ENCODE results near the gene TAPBPL. TPM values are rescaled to one million over a fixed set of nuclear protein-coding genes. Genes with fewer than 3 reads are reported as not detected.
"Not testable (repeated sequence)": the region's sequence is repeated elsewhere in the genome, so short reads cannot be mapped to it uniquely, and the experiment has no call there.

TAPBPL gene
- total RNA-seq, 1 experiment from 2014 or later, result 10.9 TPM

- not testable (repeated sequence) for DNase-seq (ENCODE audit: low read depth)
Observed at GRCh38 chr12:6490673-6491072, 38.8 kb downstream of the TAPBPL start.

DNA sequence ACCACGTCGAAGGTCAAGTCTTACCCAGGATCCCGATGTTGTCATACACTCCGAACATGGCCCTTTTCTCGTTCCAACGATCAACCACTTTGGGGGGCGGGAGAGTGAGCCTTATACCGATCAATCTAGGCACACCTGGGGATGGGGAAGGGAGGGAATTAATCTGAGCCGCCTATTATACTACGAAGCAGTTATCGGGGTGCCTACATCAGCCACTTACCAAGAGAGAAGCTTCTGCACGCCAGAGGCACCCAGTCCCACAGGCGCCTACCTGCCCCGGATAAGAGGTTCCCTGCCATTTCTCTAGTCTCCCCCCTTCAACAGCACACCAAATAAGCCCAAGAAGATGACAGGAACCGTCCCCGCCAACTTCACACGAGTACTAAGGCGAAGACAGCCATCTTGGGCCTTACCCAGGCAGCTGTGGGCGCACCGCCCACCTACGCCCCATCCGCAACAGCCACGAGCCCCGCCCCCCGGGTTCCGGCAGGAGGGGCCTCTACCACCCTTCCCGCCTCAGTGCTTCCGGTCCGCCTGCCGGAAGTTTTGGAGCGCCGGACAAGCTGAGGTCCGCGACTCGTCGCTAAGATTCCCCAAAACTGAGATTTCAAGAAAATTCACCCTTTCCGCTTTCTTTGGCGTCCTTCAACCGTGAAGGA, 41.1 kb downstream of the TAPBPL start, which contains the start of gene MRPL51:
Gene MRPL51 (minus strand): TSS at position 425 of the 659 bp plus-strand sequence. CDS start 126 bp downstream, at position 299.
- peak; percentile 98 for DNase-seq (ENCODE audit: low read depth)

DNA sequence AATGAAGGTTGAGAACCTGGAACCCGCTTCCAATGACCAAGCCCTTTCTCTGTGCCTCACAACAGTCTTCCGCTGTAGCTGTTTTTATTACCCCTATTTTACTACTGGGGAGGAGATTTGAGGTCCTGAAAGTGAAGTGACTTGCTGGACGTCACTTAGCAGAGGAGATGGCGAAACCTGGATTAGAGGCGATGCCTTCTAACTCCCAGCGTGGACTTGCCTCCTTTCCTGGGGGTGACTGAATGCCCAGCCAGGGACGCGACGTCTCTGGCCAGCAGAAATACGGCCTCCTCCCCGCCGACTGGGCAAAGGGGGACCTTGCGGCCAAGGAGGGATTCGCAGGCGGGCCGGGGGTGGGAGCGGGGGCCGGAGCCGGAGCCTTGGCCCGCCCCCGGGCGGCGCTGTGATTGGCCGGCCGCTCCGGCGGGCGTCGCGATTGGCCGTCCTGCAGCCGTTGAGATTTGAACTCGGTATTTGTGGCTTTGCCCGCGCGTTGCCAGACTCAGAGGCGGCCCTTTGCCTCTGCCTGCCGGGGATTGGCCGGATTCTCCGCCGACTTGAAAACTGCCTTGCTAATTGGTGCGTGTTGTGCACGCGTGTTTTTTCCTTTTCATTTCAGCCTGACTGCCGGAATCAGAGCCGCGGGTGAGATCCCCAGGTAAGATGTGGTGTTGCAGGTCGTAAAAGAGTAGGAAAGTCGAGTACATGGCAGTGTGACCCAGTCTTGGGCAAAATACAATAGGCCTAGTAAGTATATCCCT, 41.8 kb downstream of the TAPBPL start, which contains the start of gene NCAPD2:
Gene NCAPD2 (plus strand): TSS at position 606 of the 761 bp plus-strand sequence. CDS start 997 bp downstream, outside the sequence.
- DNase-seq (ENCODE audit: low read depth), result peak; percentile 99

DNA sequence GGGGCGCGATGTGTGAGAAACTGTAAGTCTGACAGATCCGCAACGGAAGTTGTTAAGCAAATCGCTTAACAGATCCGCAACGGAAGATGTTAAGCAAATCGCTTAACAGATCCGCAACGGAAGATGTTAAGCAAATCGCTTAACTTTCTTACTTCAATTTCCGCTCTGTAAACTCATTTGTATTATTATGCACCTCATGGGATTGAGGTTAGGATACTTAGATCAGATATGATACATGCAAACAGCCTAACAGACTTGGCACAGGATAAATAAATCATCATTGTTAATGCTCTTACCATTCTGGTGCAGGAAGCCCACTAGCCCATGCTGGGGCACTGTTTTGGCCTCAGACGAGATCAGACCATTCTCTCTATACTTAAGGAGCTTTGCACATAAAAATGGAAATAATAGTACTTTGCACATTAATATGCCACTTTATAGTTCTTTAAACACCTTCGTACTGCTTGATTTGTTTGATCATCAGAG, 42.5 kb downstream of the TAPBPL start:
- DNase-seq (ENCODE audit: low read depth), result peak; percentile 19

DNA sequence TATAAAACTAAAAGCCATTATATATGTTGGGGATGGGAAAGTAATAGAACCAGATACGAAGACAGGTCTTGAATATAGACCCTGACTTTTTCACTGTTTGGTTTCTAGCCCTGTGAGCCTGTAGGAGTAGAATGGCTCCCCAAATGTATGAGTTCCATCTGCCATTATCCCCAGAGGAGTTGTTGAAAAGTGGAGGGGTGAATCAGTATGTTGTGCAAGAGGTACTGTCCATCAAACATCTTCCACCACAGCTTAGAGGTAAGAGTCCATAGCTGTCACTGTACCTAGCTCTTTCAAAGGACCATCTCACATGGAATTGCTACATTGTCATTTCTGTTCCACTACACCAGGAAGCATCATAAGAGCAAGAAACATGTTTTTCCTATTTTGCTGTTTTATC, 43.1 kb downstream of the TAPBPL start:
- DNase-seq (ENCODE audit: low read depth), result no peak

DNA sequence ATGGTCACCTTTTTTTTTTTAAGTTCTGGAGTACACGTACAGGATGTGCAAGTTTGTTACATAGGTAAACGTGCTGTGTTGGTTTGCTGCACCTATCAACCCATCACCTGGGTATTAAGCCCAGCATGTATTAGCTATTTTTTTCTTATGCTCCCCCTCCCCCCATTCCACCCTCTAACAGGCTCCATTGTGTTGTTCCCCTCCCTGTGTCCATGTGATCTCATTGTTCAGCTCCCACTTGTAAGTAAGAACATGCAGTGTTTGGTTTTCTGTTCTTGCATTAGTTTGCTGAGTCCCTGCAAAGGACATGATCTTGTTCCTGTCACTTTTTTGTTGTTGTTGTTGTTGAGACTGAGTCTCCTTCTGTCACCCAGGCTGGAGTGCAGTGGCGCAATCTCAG, 45.4 kb downstream of the TAPBPL start:
- DNase-seq (ENCODE audit: low read depth), result not testable (repeated sequence)

GRCh38 chr12:6500466-6500865, 48.6 kb downstream of the TAPBPL start:
- no peak for DNase-seq (ENCODE audit: low read depth)

DNA sequence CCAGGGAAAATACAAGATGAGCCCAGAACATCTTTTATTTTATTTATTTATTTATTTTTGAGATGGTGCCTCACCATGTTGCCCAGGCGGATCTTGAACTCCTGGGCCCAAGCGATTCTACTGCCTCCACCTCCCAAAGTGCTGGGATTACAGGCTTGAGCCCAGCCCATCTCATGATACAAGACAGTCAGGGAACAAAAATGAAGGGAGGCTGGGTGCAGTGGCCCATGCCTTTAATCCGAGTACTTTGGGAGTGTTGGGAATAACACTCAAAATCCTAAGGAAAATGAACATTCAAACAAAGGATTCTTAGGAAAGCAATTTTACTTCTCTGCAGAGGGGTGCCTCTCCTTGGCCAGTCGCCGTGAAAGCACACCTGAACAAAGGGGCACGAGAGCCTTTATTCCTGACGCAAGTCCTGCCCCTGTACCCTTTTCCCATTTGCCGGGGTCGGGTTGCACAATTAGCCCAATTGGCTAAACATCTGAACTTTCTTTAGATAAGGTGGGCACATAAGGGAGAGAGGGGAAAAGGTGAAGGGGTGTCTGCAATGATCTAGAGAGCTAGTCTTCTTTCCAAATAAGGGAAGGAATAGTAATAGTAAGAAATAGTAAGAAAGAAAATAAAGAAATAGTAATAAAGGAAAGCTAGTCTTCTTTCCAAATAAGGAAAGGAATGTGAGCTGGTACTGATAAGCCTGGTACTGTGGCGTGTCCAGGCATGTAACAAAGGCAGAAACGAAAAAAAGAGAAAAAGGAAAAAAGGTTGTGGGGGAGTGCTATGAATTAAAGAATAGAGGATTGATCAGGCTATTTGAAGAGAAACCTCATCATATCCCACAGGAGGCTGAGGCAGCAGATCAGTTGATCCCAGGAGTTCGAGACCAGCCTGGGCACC, 55.5 kb downstream of the TAPBPL start:
- DNase-seq (ENCODE audit: low read depth), result no peak

GRCh38 chr12:6508087-6508486, 56.2 kb downstream of the TAPBPL start:
- no peak for DNase-seq (ENCODE audit: low read depth)

Other genes starting within 250 kb of the TAPBPL start
- 0.15 TPM in 1 of 2 replicates, not detected in the other for gene PLEKHG6, start 141.4 kb upstream of the TAPBPL start, total RNA-seq (2014; rRNA removed; shearing (Covaris generic))
- gene TNFRSF1A, start 110.0 kb upstream of the TAPBPL start, total RNA-seq (2014; rRNA removed; shearing (Covaris generic)), result 111 and 125 TPM in 2 replicates
- 0.23 TPM in 1 of 2 replicates, not detected in the other for gene SCNN1A, start 76.5 kb upstream of the TAPBPL start, total RNA-seq (2014; rRNA removed; shearing (Covaris generic))
- 29.8 and 49.0 TPM in 2 replicates for gene LTBR, start 67.9 kb upstream of the TAPBPL start, total RNA-seq (2014; rRNA removed; shearing (Covaris generic))
- gene CD27, start 7.1 kb upstream of the TAPBPL start, total RNA-seq (2014; rRNA removed; shearing (Covaris generic)), result not detected in 2 replicates
- gene VAMP1, start 18.6 kb downstream of the TAPBPL start, total RNA-seq (2014; rRNA removed; shearing (Covaris generic)), result 0.74 and 1.2 TPM in 2 replicates
- gene MRPL51, start 41.2 kb downstream of the TAPBPL start, total RNA-seq (2014; rRNA removed; shearing (Covaris generic)), result 250 and 327 TPM in 2 replicates
- 95.2 and 117 TPM in 2 replicates for gene NCAPD2, start 42.1 kb downstream of the TAPBPL start, total RNA-seq (2014; rRNA removed; shearing (Covaris generic))
- gene GAPDH, start 82.5 kb downstream of the TAPBPL start, total RNA-seq (2014; rRNA removed; shearing (Covaris generic)), result 5,302 and 5,697 TPM in 2 replicates
- gene IFFO1, start 104.0 kb downstream of the TAPBPL start, total RNA-seq (2014; rRNA removed; shearing (Covaris generic)), result 5.9 and 11.8 TPM in 2 replicates
- gene NOP2, start 116.2 kb downstream of the TAPBPL start, total RNA-seq (2014; rRNA removed; shearing (Covaris generic)), result 111 and 129 TPM in 2 replicates
- gene CHD4, start 155.3 kb downstream of the TAPBPL start, total RNA-seq (2014; rRNA removed; shearing (Covaris generic)), result 330 and 358 TPM in 2 replicates
- 0.86 TPM in 1 of 2 replicates, not detected in the other for gene LPAR5, start 183.9 kb downstream of the TAPBPL start, total RNA-seq (2014; rRNA removed; shearing (Covaris generic))
- gene ACRBP, start 195.4 kb downstream of the TAPBPL start, total RNA-seq (2014; rRNA removed; shearing (Covaris generic)), result not detected in 2 replicates
- gene ING4, start 211.1 kb downstream of the TAPBPL start, total RNA-seq (2014; rRNA removed; shearing (Covaris generic)), result 23.4 and 28.0 TPM in 2 replicates
- 15.9 and 21.8 TPM in 2 replicates for gene ZNF384, start 237.3 kb downstream of the TAPBPL start, total RNA-seq (2014; rRNA removed; shearing (Covaris generic))
- 0.06 TPM in 1 of 2 replicates, not detected in the other for gene PIANP, start 248.8 kb downstream of the TAPBPL start, total RNA-seq (2014; rRNA removed; shearing (Covaris generic))

Data from Daoy (cell line).